Midbrain (tissue), 1 donor: ENCODE measurements around the gene SPOCK1.
A peak's percentile ranks its signal among the peaks of the same experiment; 100 is the strongest.
"Not testable (repeated sequence)": the region's sequence is repeated elsewhere in the genome, so short reads cannot be mapped to it uniquely, and the experiment has no call there.

Experiments
- DNase-seq: peaks from one replicate; lab custom pipeline; 2025; lab: John Stamatoyannopoulos, UW

SPOCK1 gene

DNA sequence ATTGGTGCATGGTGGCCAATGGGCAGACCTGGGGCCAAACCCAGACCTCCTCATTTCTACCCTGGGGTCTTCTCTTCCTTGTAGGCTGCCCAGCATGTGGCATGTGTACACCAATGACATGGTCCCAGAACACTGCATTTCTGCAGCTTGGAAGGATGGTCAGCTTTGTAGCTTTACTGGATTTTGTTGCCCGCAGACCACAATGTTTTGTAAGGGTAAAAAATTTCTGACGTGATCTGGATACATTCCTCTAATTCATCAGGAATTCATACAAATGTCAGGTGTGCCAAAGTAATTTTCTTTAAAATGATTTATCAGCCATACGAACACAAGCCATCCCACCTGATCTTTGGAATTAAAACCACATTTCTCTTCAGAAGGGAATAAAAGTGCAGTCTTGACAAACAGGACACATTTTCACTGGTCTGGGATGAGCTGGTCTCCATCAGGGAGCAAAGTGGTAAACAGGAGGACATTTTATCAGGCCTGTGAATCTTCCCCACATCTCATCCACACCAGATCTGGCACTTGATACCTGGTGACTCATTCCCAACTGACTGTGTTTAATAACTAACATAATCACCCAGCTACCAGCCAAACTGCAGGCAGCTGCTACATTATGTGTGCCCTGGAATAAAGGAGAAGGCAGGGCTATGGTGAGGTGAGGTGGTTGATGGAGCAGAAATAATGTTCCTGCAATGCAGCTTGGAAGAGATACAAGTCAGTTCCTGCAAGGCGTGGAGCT is 103.9 kb downstream of the SPOCK1 start:
- DNase-seq, result no peak

DNA sequence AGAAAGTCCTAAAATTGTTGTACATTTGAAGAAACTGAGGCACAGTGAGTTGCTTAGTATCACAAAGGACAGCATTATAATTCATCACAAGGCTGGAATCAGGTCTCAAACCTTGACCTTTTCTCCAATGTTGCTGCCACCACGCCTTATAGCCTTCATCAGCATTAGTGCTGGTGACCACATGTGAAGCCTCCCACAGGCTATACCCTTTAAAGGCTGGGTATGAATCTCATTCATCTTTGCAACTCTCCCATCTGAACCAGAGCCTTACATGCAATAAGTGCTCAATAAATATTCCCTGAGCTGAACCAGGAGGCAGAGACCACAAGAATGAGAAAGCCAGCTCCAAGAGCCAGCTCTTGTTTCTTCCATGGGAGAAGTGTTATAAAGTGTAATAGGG is 104.7 kb downstream of the SPOCK1 start:
- no peak for DNase-seq

DNA sequence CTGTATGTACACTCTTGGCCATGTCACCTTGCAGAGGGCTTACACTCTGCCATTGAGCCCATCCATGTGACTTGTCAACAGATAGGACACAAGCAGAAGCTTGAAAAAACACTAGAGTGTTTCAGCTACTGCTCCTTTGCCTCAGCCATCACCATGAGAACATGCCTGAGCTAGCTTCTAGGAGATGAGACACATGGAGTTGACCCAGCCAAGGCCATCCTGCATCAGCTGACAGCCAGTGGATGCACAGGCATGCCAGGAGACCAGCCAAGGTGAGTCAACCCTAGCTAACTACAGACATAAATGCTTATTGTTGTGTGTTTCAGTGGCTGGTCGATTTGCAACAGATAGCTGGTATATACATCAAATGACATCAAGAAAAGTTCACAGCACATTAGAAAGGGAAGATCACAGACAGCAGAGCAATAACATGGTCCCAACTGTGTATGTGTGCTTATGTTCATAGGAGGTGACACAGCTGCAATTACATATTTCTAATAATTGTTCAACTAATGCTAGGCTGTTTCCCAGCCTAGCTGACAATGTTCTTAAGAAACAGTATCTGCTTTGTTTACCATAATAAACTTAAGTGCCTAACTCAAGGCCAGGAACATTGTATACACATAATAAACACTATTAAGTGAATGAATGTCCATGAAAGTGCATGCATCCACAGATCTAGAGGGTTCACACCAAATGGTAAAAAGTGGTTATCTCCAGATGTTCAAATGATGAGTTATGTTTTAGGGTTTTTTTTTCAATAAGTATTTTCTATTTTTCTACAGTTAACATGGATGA is 105.7 kb downstream of the SPOCK1 start:
- DNase-seq, result no peak

DNA sequence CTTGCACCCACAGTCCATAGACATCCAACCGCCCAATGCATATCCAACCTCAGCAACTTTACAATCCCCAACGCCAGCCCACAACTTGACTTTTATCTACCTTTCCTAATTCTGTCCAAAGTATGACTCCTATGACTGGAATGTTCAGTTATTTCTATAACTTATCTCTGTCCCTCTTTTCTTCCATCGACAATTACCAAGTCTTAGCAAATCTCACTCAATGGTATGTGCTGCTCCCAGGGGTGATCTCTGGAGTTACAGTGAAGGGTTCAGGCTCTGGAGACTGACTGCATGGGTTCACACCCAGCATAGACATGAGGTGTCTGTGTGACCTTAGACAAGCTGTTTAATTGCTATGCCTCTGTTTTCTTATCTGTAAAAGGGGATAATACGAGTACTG is 106.9 kb downstream of the SPOCK1 start:
- DNase-seq, result no peak

DNA sequence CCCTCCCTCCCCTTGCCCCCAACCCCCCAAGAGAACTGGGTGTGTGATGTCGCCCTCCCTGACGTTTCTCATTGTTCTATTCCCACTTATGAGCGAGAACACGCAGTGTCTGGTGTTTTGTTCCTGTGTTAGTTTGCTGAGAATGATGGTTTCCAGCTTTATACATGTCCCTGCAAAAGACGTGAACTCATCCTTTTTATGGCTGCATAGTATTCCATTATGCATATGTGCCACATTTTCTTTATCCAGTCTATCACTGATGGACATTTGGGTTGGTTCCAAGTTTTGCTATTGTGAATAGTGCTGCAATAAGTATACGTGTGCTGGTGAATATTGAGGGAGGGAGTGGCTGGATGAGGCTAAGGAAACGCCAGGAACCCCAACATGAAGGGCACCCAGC is 108.1 kb downstream of the SPOCK1 start:
- DNase-seq, result not testable (repeated sequence)

DNA sequence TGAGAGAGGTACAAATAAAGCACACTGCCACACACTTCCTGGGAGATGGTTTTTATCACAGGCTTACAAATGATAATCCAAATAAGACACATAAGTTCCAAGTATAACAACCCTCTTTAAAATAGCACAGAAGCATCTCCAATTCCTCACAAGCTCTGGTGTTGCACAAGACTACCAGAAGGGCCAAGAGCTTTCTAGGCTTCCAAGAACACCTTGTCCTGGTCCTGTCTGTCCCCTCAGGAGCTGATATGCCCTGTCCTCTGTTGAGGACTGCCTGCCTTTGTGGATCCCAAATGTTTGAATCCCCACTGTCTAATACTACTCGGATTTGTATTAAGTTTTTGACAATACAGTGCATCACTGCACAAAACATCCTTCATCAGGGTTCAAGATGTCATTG is 110.1 kb downstream of the SPOCK1 start:
- DNase-seq, result no peak

DNA sequence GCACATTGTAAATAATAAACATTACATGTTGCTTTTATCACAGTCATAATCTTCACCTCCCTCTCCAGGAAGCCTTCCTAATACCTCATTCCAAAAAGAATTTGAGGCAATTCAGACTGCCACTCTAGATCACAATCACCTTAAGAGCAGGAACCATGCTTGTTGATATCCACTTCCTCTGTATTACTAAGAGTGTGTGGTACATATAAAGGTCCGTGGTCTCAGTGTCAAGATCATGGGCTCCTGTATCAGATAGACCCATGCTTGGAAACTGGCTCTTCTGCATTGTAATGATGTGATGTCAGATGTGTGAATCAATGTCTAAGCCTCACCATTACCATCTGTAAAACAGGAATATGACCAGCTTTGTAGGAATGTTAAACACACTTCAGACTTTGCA is 114.1 kb downstream of the SPOCK1 start:
- no peak for DNase-seq

DNA sequence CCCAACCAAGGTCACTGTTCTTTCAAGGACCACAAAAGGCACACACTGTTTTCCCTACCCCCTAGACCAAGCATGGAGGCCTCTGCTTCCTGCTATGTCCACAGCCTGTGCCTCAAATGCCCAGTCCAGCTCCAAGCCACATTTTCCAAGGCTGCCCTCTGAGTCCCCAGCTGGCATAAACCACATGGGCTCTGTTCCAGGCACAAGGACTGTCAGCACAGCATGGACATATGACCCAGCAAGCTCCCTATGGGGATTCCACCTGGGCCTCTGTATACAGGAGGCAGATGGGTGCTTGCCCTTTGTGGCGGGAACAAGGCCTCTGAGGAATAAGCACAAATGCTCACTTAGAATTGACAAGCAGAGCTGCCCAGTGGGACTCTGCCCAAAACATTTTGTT is 115.2 kb downstream of the SPOCK1 start:
- no peak for DNase-seq

DNA sequence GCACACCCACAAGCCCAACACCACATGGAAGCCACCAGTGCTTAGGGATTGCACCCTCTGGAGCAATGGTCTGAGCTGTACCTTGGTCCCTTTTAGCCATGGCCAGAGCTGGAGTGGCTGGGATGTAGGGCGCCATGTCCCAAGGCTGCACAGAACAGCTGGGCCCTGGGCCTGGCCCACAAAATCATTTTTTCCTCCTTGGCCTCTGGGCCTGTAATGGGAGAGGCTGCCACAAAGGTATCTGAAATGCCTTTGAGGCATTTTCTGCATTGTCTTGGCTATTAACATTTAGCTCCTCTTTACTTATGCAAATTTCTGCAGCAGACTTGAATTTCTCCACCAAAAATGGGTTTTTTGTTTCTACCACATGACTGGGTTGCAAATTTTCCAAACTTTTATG is 117.6 kb downstream of the SPOCK1 start:
- no peak for DNase-seq

DNA sequence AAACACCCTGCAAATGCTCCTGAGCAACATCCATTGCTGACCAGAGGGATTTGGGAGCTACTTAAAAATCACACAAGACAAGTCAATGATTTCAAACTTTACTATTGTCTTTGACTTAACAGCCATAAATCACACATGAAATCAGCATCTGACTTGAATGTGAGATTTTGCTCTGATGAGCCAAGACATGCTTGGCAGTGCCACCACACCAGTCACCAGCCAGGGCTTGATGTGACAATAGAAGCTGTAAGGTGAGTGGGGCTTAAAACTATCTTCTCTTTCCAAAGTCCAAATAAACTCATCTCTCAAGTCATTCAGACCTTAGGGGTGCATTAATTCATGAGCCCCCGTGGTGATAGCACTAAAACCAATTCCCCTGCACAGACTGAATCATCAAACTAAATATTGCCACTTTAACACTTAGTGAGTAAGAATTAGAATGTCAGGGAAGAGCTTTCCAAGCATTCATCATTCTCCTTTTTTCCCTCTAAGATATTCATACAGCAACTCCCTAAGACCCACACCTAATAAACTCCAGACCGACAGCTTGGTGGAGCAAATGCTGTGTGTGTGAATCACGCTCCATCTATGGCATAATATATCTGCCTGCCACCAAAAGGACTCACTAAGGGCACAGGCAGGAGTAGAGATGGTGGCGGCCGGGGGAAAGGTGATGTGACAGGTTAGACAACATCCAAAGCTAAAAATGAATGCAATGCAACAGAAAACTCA is 119.4 kb downstream of the SPOCK1 start:
- DNase-seq, result no peak

DNA sequence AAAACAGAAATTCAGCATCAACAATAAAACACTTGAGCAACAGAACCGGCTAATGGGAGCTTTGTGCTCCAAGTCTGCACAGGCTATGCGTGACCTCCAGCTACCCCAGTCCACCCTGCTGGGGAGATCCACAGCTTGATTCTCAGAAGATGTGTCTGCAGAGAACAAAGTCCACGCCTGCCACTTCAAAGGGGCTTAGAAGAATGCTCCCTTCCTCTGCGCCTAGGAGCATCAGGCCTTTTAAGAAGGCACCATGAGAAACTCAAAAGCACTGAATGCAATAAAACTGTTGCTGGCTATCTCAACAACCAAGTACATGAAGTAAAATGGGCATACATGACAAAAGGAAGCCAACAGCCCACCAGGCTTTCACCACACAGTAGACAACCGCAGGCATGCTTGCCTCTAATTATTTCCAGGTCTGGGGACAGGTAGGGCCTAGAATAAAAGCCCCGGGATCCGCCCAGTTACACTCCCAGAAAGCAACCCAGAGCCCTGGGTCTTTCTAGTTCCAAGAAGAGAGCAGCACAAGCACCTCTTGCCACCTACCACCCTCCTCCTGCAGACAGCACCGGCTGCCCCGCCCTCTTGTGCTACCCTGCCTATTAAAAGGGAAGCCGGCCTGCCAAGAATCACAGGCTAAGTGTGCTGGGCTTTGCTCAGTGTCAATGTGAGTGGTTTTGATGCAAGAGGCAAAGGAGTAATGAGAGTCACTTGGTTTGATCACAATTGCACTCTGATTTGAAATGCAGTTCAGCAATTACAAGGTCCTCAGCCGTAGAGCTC is 123.2 kb downstream of the SPOCK1 start:
- DNase-seq, result peak; percentile 21

DNA sequence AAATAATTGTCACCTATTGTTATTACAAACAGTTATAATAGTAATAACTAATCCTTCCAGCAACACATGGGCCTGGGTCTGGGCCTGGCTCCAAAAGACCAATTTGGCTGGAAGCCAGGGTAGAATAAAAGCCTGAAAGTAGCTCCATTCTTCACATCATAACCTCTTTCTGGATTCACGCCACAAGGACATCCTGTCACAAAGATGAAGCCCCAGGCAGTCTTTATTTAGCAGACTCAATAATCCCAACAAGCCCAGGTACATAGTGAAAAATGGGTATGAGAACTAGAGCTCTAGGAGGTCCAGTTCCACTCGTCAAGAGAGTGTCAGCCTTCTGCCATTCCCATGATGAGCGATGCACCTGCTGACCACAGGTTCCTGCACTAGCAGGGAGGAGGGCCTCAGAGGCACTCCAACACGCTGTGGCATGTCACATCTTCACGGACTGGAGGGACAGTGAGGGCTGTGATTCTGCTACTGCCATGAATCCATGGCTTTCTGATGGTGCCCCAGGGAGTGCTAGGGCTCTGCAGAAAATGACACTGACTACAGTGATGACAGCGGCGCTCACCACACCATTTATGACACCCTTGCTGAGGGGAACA is 124.9 kb downstream of the SPOCK1 start:
- DNase-seq, result no peak

DNA sequence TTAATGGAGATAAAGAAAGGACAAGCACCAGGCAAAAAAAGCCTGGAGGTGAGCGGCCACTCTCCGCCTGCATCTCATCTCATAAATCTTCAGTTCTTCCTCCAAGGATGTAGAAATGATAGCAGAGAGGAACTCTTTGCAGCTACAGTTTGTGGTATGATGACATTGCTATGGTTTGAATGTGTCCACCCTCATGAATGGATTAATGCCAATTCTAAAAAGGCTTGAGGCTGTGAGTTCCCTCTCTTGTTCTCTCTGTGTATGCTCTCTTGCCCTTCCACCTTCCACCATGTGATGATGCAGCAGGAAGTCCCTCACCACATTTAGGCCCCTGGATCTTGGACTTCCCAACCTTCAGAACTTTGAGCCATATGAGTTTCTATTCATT is 126.4 kb downstream of the SPOCK1 start:
- DNase-seq, result no peak

DNA sequence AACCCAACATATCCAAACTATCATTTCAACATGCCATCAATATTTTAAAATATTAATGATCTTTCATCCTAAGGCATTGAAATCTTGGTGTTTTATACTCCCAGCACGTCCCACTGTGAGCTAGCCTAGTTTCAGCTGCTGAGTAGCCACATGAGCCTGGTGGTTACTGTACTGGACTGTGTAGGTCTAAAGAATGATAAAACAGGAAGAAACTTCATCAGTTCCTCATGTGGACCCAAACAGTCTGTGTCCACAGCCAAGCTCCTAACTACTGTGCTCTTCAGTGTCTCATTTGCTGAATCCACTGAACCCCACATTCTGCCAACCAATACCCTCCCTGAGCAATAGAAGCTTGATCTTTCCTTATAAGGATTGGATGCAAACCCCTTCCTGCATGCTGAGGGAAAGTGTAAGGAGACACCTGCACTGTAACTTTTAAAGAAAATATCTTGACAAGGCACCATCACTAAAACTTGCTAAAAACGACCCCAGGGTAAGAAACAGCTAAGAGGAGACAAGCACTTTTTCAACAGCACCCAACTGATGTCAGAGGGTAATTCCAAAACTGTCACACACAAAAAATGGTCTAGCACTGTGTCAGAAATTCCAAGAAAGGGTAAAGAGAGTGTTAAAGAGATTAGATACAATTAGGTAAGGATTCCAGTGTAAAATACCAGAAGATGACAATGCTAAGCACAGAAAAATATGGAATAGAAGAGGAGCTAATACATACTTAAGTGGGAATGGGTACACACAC is 126.9 kb downstream of the SPOCK1 start:
- no peak for DNase-seq

DNA sequence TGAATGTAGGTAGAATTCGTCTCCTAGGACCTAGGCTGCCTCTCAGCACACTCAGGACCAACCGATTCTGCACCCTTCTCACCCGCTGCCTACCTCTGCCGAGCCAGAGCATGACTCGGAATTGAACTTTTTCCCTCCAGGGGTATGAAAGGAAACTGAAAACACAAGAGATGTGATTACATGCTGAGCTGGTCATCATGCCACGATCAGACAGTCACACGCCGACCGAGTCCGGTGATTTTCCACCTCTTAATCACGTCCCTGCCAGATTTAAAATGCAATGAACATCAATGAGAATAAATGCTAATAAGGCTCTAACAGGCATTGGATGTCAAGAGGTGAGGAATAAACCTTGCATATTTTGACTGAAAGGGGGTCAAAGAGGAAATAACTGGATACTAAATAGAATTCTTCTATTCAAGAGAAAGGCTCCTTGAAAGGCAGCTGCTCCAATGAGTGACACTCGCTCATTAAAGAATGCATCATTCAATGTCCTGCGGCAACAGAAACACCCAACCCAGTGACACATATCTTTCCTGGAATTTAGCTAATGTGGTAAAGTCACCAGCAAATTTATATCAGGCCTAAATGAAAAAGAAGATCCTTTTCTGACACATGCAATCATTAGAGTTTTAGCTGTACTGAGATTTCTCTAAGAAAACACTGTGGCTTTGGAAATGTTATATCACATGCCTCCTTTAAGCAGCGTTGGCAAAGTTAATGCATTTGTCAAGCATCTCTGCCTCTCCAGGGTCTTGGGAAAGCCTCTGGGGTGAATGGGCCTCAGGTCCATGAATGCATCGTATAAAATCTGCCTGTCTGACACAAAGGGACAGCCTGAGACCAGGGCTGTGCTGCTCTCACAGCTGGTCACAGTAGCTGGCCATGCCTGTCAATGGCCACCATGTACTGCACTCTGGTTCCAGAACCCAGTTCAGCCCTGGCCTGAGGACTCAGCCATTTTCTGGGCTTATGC is 128.7 kb downstream of the SPOCK1 start:
- no peak for DNase-seq

DNA sequence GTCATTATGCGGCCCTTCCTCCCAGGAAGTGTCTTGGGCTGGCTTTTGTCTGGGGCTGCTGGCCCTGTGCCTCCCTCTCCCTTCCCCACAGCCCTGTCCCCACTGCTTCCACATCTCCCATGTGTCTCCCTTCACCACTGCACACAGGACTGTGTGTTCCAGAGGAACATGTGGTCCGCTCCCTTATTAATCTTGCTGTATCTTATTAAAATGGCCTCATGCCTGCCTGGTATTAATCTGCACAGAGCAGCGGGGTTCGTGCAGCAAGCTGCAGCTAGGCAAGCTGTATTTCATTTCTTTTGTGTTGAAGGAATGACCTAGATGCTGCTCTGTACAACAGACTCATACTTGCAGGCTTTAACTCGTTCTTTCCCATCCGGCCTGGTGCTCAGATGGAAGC is 130.5 kb downstream of the SPOCK1 start:
- no peak for DNase-seq

DNA sequence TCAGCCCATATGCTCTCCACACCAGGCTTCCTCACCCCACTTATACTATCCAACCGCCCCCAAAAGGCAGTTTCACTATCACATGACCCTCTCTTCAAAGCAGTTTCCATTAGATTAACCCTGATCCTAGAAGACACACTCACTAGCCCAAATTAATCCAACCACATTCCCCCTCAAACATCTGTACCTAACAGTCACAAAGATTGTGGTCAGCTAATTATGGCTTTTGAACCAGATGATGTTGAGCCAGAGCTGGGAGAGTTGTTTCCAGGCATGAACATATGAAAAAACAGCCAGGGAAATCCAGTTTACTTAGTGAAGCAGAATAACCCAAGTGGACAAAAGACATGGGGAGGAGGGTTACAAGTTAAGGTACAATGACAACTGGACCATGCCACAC is 131.2 kb downstream of the SPOCK1 start:
- no peak for DNase-seq

DNA sequence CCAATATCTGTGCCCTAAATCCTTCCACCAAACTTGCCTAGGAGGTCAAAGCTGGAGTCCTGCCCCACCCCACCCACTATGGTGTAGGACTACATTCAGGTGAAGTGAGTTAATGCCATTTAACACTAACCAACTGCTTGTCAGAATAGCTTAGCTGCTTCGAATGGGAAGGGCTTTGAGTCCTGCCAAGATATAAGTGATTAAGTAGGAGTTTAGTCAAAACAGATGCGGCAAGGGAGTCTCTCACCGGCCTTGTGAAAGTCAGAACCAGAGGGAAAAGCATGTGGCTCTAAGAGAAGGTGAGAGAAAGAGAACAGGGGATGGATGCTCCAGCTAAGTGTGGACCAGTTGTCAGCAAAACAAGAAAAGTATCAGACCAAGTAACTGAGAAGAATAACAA is 132.6 kb downstream of the SPOCK1 start:
- no peak for DNase-seq

DNA sequence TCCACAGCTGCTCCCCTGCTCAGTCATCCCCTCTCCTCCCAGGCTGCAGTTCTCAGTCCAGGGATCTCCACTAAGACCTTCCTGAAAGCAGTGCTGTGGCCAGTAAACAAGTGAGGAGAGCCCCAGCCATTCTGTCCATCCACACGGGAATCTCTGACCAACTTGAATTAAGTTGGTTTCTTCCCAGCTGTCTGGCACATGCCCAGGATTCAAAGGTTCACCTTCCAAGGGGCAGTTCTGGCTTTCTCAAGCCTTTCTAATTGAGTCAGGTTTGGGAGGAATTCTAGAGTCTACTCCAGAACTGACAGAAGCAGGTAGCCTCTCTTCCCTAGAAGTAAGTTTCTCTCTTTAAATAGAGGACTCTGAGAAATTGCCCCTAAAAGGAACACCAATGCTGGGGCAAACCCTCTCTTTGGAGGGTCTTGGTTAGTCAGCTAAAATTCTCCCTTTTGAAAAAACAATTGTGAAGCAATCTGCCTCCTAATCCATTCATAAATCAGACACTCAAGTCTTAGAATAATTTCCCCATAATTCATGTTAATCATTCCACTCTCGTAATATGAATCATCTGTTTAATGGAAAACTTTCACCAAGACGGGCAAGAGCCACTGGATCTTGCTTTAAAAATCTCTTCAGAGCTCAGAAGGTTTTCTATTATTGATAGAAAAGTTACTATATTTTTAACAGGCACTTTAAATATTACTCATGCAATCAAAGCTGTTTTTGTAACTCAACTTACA is 133.8 kb downstream of the SPOCK1 start:
- DNase-seq, result no peak
